ENCODE results near the gene TMTC2.

- TF ChIP-seq EZH2 (IDR thresholded peaks at IDR 0.05; ENCODE audit: borderline replicate concordance) (no peak), CTCF (IDR thresholded peaks at IDR 0.05; ENCODE audit: poor library complexity) (no peak)
Observed at GRCh38 chr12:82688596-82688995, 1.9 kb downstream of the TMTC2 start.

Measured in hepatocyte (in vitro differentiated cells).